ENCODE data around the gene TNNI3K.
A peak's percentile ranks its signal among the peaks of the same experiment; 100 is the strongest.

The TNNI3K gene

GRCh38 chr1:74430342-74430934 lies 195.3 kb downstream of the TNNI3K start:
- no peak for DNase-seq

GRCh38 chr1:74431531-74431930 lies 196.3 kb downstream of the TNNI3K start:
- DNase-seq, result no peak

- no peak for DNase-seq
Observed at GRCh38 chr1:74432325-74432724, 197.1 kb downstream of the TNNI3K start.

- DNase-seq, result no peak
Observed at GRCh38 chr1:74434321-74434720, 199.1 kb downstream of the TNNI3K start.

GRCh38 chr1:74436078-74436477 lies 200.9 kb downstream of the TNNI3K start:
- no peak for DNase-seq

- DNase-seq, result no peak
Observed at GRCh38 chr1:74437035-74437434, 201.8 kb downstream of the TNNI3K start.

- no peak for DNase-seq
Observed at GRCh38 chr1:74452035-74452434, 216.8 kb downstream of the TNNI3K start.

- DNase-seq, result no peak
Observed at GRCh38 chr1:74453277-74453676, 218.1 kb downstream of the TNNI3K start.

- no peak for DNase-seq
Observed at GRCh38 chr1:74455390-74455789, 220.2 kb downstream of the TNNI3K start.

- DNase-seq, result no peak
Observed at GRCh38 chr1:74457253-74457652, 222.1 kb downstream of the TNNI3K start.

- no peak for DNase-seq
Observed at GRCh38 chr1:74463333-74463988, 228.3 kb downstream of the TNNI3K start.

- DNase-seq, result no peak
Observed at GRCh38 chr1:74464037-74464436, 228.8 kb downstream of the TNNI3K start.

- peak in 1 of 58 donors; percentile 2 for DNase-seq
Observed at GRCh38 chr1:74465193-74465681, 230.1 kb downstream of the TNNI3K start.

- DNase-seq, result no peak
Observed at GRCh38 chr1:74467786-74468377, 232.7 kb downstream of the TNNI3K start.

- DNase-seq, result peak in 1 of 58 donors; percentile 5
Observed at GRCh38 chr1:74468982-74469603, 233.9 kb downstream of the TNNI3K start.

GRCh38 chr1:74470251-74470650 lies 235.1 kb downstream of the TNNI3K start:
- peak in 1 of 58 donors; percentile 34 for DNase-seq

- no peak for DNase-seq
Observed at GRCh38 chr1:74470936-74471335, 235.7 kb downstream of the TNNI3K start.

GRCh38 chr1:74471470-74471869 lies 236.3 kb downstream of the TNNI3K start:
- DNase-seq, result no peak

- no peak for DNase-seq
Observed at GRCh38 chr1:74474585-74474984, 239.4 kb downstream of the TNNI3K start.

GRCh38 chr1:74478979-74479378 lies 243.8 kb downstream of the TNNI3K start:
- no peak for DNase-seq

- peak in 2 of 58 donors; percentile 8 to 24 for DNase-seq
Observed at GRCh38 chr1:74480068-74480467, 244.9 kb downstream of the TNNI3K start.

- DNase-seq, result no peak
Observed at GRCh38 chr1:74481607-74482006, 246.4 kb downstream of the TNNI3K start.
